DMS53 treated with DMSO at 0.1 percent for 48 hours (cell line): ENCODE measurements around the gene SLC13A3.

ENCODE experiments used
- DNase-seq: peaks from one replicate; lab custom pipeline; 2025; ENCODE audit not compliant: unreplicated experiment; lab: John Stamatoyannopoulos, UW

SLC13A3 gene

DNA sequence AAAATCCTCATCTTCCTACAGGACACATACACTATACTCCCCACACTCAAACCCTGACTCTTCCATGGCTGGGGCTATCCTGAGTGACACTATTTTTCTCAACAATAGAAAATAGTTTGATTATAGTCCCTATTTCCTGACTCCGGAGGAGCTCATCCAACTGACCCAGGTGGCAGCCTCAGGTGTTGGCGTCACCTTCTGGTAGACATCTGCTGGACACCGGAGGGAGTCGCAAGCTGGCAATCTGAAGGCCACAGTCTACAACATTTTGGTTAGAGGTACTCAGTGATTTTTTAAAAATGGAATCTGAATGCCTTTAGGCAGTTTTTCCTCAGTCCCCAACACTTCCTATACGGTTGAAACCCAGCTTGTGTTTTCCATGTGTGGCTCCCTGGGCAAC is 68.6 kb downstream of the SLC13A3 start:
- no peak for DNase-seq

DNA sequence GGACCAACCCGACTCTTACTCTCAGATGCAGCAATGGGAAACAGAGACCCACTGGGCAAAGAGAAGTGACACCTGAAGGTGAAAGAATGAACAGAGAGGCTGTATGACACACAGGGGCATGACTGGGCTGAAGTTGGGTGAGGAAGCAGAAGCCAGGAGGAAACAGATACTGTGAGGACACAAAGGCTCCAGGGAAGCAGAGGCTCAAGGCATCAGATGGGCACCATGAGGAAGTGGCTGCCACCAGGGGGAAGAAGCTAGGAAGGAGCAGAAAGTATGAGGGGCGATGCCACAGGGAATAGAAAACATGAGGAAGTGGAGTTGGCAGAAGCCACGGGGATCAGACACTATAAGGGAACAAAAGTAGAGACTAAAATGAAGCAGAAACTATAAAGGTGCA is 69.9 kb downstream of the SLC13A3 start:
- DNase-seq: no peak

DNA sequence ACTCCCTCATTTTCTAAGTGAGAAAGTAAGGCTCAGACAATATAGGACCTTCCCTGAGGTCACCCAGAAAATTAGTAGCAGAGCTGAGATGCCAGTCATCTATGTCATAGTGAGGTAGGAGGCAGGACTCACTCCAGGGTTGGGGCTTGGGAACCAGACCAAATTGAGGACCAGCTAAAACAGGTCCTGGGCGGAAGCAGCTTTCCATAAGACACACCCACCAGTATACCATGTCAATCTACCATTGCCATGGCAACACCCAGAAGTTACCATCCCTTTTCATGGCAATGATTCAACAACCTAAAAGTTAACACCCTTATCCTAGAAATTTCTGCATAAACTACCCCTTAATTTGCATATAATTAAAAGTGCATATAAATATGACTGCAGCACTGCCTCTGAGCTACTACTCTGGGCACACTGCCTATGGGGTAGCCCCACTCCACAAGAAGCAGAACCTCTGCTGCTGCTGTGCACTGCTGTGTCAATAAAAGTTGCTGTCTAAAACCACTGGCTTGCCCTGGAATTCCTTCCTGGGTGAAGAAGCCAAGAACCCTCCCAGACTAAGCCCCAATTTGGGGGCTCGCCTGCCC is 70.5 kb downstream of the SLC13A3 start:
- DNase-seq: no peak

DNA sequence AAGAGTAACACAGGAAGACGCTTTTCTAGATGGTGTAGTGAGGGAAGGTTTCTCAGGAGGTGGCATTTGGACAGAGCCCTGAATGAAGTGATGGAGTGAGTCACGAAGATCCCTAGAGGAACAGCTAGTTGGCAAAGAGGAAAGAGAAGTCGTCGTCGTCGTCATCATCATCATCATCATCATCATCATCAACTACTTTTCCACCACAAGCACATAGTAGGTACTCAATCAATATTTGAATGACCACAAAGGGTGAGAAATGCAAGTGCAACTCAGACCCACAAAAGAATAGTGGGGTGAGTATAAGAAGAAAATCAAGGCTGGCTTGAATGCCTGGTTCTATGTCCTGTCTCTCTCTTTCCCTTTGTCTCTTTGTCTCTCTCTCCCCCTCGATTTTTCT is 72.5 kb downstream of the SLC13A3 start:
- DNase-seq: no peak

DNA sequence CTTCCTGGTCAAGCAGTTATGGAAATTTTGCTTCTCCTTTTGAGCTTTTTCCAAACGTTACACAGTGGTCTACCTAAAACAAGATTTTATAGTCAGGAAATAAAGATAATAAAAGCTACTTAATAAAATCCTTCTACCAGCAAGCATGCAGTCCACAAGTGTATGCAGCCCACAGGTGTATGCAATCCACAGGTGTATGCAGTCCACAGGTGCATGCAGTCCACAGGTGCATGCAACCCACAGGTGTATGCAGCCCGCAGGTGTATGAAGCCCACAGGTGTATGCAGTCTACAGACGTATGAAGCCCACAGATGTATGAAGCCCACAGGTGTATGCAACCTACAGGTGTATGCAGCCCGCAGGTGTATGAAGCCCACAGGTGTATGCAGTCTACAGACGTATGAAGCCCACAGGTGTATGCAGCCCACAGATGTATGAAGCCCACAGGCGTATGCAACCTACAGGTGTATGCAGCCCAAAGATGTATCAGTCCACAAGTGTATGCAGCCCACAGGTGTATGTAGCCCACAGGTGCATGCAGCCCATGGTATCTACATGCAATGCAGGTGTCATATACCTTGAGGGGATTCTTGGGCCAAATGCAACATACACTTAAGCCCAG is 74.4 kb downstream of the SLC13A3 start:
- DNase-seq: no peak

- DNase-seq: no peak
Observed at GRCh38 chr20:46575937-46576461, 75.3 kb downstream of the SLC13A3 start.

GRCh38 chr20:46575394-46575793 is 75.9 kb downstream of the SLC13A3 start:
- DNase-seq: no peak

DNA sequence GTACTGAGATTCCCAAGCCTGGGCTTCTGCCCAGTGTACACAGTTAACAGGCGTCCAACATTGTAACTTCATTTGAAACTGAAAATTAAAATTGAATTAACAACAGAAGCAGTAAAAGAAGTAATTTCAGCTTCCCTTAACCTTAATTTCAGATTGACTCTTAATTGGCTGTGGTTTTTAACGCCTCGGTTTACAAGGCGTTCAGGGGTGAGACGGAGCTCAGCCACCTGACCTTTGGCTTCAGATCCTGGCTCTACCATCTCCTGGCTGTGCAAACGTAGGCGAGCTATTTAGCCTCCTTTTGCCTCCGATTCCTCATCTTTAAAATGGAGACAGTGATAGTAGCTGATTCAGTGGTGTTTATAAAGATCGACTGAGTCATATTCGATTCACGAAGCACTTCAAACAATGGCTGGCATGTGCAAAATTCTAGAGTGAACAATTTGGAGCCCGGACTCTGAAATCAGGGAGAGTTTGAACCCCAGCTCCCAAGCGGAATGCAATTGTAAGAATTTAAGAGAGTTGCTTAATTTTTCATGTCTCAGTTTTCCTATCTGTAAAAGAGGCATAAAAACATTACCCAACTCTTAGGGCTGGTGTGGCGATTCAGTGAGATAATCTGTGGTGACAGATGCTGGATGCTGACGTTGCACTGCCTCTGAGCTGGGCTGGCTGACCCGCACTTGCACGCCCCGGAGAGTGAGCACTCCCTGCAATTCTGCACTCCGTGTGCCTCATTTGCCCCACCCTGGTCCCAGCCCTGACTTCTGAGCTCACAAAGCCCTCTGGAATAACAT is 77.3 kb downstream of the SLC13A3 start:
- DNase-seq: no peak

- DNase-seq: no peak
Observed at GRCh38 chr20:46573234-46573633, 78.0 kb downstream of the SLC13A3 start.

- DNase-seq: no peak
Observed at GRCh38 chr20:46572790-46573189, 78.5 kb downstream of the SLC13A3 start.

DNA sequence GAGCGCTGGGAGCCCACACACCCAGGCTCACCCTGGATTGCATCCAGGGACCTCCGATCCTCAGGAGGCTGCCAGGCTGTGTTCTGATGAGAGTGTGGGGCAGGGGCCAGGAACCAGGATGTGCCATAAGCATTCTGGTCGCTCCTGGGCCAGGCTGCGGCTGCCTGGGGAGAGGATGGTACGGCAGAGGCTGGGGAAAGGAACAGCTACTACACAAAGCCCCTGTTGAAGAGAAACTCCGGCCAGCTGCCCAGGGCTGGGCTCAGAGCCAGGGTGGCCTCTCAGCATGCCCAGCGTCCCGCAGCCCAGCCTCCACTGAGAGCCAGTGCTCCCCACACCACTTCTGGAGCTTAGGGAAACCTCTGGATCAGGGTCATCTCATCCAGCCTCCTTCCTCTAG is 79.1 kb downstream of the SLC13A3 start:
- no peak for DNase-seq

- no peak for DNase-seq
Observed at GRCh38 chr20:46571418-46571817, 79.8 kb downstream of the SLC13A3 start.

DNA sequence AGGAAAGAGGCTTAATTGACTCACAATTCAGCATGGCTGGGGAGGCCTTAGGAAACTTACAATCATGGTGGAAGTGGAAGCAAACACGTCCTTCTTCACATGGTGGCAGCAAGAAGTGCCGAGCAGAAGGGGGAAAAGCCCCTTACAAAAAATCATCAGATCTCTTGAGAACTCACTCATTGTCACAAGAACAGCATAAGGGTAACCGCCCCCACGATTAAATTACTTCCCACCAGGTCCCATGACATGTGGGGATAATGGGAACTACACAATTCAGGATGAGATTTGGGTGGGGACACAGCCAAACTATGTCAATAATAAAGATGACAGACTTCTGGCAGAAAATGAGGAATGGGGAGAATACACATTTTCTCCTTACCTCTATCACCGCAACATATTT is 80.3 kb downstream of the SLC13A3 start:
- no peak for DNase-seq

DNA sequence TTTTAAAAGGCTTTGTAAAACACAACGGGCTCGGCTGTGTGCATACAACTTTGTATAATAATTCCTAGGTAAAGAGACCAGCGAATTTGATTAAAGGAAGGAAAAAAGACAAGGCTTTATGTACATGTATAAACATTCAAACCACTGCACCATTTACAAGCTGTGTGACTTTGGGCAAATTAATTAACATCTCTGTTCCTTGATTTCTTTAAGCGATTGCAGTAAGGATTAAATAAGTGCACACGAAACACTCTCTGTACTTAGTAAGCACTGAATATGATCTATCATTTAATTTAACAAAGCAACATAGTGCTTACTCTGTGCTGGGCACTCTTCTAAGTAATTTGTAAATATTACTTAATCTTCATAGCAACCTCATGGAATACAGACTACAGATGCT is 81.3 kb downstream of the SLC13A3 start:
- DNase-seq: no peak

GRCh38 chr20:46568570-46569129 is 82.6 kb downstream of the SLC13A3 start:
- peak; percentile 72 for DNase-seq

GRCh38 chr20:46566125-46566524 is 85.1 kb downstream of the SLC13A3 start:
- DNase-seq: no peak

DNA sequence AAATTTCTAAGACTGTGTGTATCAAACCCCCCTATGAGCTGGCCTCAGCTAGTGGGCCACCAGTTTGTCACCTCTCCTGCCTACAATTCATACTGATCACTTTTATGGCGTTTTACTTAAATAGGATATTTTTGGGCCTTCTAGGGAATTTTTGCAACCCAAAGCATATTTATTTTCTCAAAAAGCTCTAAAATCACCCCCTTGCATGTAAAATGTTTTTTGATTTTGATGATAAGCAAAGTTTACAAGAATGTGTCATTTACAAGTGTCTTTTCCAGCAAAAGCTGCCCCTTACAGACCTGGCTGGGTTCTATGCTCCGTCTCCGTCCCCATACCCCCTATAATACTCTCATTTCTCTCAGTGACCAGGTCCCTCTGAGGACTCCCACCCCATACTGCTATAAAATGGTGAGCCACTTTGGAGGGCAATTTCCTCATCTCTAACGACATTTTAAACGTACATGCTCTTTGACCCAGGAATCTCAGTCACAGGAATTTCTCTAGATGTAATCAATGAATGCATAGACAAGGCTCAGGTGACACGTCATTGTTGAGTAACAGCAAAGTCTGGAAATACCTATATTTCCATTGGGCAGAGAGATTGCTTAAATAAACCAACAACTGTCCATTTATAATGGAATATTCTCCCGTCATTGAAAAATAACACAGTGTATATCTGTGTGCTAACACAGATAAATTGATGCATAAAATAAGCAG is 86.9 kb downstream of the SLC13A3 start:
- no peak for DNase-seq

DNA sequence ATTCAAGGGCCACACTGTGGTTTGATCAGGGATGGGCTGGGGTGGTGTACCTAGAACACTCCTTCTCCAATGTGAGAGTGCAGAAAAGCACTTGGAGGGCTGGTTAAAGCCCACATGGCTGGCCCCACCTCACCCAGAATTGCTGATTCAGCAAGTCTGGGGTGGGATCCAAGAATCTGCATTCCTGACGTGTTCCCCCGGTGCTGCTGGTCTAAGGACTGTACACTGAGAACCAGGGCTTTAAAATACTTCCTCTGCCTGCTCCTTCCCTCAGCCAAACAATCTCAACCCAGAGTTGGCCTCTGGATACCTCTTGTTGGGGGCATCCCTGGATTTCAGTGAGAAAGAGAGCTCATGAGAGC is 87.4 kb downstream of the SLC13A3 start:
- DNase-seq: no peak

DNA sequence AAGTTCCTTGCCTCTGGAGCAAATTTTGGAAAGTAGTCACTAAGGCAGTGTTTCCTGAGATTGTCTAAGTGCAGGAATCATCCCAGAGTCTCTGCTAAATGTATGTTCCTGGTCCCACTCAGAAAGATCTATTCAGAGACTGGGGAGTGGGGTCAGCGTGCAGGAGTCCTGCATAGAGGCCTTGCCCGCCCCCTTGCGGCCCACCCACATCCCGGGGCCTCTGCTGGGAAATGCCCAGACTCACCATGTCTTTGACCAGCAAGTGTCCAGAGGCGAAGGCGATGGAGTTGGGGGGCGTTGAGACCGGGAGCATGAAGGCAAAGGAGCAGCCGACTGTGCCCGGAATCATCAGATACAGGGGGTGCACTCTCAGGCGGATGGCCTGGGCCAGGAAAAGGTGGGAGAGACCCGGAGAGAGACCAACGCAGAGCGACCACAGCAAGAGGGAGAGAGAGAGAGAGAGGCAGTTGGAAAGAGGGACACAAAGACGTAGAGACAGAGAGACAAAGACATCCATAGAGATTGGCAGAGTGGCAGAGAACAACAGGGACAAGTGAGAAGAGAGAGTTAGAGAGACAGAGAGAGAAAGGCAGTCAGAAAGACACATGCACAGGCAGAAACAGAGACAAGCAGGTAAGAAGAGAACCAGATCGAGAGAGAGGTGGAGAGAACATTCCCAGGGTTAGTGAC is 87.9 kb downstream of the SLC13A3 start:
- DNase-seq: no peak

DNA sequence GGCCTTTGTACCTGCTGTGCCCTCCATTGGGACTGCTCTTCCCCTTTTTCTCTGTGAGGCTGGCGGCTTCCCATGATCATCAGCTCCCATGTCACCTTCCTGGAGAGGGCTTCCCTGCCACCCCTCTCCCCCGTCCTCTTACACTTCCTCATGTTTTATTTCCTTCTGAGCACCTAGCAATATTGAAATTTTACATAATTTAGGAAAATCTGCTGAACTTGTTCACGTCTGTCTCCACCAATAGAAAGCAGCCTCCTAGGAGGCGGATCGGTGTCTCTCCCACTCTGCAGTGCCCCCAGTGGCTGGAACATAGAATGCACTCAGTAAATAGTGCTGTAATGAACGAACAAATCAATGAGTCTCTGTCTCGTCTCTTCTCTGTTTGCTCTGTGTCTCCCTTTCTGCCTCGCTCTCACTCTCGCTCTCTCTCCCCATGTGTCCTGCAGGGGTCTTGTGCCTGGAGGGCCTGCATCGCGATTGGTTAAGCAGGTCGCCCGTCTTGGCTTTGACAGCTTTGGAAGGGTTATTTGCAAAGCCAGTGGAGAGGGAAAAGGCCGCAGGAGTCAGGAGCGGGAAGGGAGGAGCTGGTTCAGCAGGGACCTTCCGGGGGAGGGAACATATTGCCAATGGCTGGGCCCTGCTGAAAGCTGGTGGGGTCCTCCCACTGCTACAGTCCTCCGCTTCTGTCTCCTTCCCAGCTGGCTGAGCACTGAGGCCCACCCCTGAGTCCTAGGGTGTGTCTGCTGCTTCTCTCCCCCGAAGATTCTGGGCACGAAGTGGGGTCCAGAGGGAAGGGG is 88.7 kb downstream of the SLC13A3 start:
- peak; percentile 89 for DNase-seq
